MM.1S (cell line): ENCODE data around the gene RBM17.

Experiments
- DNase-seq: peaks from one replicate; pipeline ENCODE4 v3.0.0-alpha.2; 2015
- H2AFZ ChIP-seq: fragments of 300-600 bp; sonication (generic); 2 replicates; pipeline ENCODE4 v1.6.0; 2016; ENCODE audit warnings: antibody characterized with exemption, low read length
- H3F3A ChIP-seq: fragments of 300-600 bp; sonication (generic); 2 replicates; pipeline ENCODE4 v1.6.1; 2016; ENCODE audit warnings: mild to moderate bottlenecking, antibody characterized with exemption, low read length, moderate library complexity, mixed read lengths; ENCODE audit not compliant: insufficient read depth
- H3K27ac ChIP-seq: fragments of 300-600 bp; sonication (generic); 2 replicates; pipeline ENCODE4 v1.5.1; 2016; ENCODE audit warnings: mild to moderate bottlenecking, low read length
- H3K27me3 ChIP-seq: fragments of 300-600 bp; sonication (generic); replicated peaks from 2 replicates; pipeline ENCODE4 v1.6.0; 2016; ENCODE audit warnings: low read length; ENCODE audit not compliant: insufficient read depth
- H3K36me3 ChIP-seq: fragments of 300-600 bp; sonication (generic); replicated peaks from 2 replicates; pipeline ENCODE4 v1.6.1; 2016; ENCODE audit warnings: mild to moderate bottlenecking, low read length, mixed read lengths; ENCODE audit not compliant: insufficient read depth
- H3K4me1 ChIP-seq: fragments of 300-600 bp; sonication (generic); 2 replicates; pipeline ENCODE4 v1.6.1; 2016; ENCODE audit warnings: low read length, mixed read lengths
- H3K4me2 ChIP-seq: fragments of 300-600 bp; sonication (generic); 2 replicates; pipeline ENCODE4 v1.6.0; 2016; ENCODE audit warnings: low read depth, low read length
- H3K4me3 ChIP-seq: fragments of 300-600 bp; sonication (generic); 2 replicates; pipeline ENCODE4 v1.5.1; 2016; ENCODE audit warnings: low read length, mixed read lengths
- H3K79me2 ChIP-seq: fragments of 300-600 bp; sonication (generic); 2 replicates; pipeline ENCODE4 v1.6.1; 2016; ENCODE audit warnings: mixed run types, low read length, mixed read lengths
- H3K9ac ChIP-seq: fragments of 300-600 bp; sonication (generic); 2 replicates; pipeline ENCODE4 v1.6.1; 2016; ENCODE audit warnings: low read length, mixed read lengths
- H3K9me2 ChIP-seq: fragments of 300-600 bp; sonication (generic); replicated peaks from 2 replicates; pipeline ENCODE4 v1.6.1; 2016; ENCODE audit warnings: mild to moderate bottlenecking, low read length, mixed read lengths; ENCODE audit not compliant: insufficient read depth
- H3K9me3 ChIP-seq: fragments of 300-600 bp; sonication (generic); replicated peaks from 2 replicates; pipeline ENCODE4 v1.6.1; 2016; ENCODE audit warnings: mild to moderate bottlenecking, low read length, mixed read lengths; ENCODE audit not compliant: insufficient read depth
- H4K20me1 ChIP-seq: fragments of 300-600 bp; sonication (generic); 2 replicates; pipeline ENCODE4 v1.6.1; 2016; ENCODE audit warnings: mild to moderate bottlenecking, low read length, moderate library complexity, mixed read lengths; ENCODE audit not compliant: insufficient read depth
- EZH2 ChIP-seq: fragments of 300-600 bp; sonication (generic); optimal IDR thresholded peaks from 2 replicates; pipeline ENCODE3; 2017; ENCODE audit warnings: low read depth, mild to moderate bottlenecking, antibody characterized with exemption, low read length, mixed read lengths
- EZH2phosphoT487 ChIP-seq: fragments of 300-600 bp; sonication (generic); IDR thresholded peaks from 2 replicates; pipeline ENCODE4 v1.6.1; 2018; ENCODE audit warnings: antibody characterized with exemption, low read length
- TF ChIP-seq, protein P1 (sequence below): fragments of 300-600 bp; sonication (generic); IDR thresholded peaks from 2 replicates; pipeline ENCODE4 v1.5.1; 2016; ENCODE audit warnings: antibody characterized with exemption, low read length, mixed read lengths

RBM17 gene

DNA sequence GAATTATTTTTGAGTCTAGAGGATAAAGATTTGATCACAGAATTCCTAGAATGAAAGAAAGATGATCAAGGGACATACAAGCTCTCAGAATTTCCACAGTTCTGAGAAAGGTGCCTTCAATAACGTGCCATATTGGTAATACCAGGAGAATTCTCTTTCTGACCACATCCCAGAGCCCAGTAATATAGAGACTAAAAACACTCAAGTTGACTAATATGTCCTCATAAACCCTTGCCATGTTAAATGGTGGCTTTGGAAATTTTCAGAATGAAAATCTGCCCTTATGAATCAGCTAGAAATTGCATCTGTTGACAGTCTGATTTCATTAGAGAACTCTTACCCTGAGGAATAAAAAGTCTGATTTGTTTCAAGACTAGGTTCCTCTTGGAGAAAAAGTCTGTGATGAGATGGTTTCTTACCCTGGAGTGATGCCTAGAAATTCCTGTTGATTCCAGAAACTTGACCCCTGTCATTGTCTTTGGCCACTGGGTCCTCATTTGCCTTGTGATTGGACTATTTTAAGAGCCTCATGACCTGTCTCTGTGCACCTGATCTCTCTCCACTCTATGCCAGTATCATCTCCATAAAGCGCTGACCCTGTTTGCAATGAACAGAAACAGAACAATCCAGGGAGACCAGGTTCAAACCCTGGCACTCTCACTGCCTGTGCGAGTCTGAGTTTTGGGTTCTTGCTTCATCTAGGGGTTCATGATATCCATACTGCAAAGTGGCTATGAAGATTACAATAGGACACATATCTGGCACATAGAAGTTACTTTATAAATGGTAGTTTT, 30.0 kb upstream of the RBM17 start:
- Histone ChIP-seq H3K9ac (no peak overlapping the region), H4K20me1 (no peaks in the 10 kb centered on the region), H3K27ac (no peak overlapping the region), H3K27me3 (peaks cover 77% of the 10 kb centered on the region), H3K9me3 (no peaks in the 10 kb centered on the region), H3K4me2 (no peak overlapping the region), H3K79me2 (no peaks in the 10 kb centered on the region), H3F3A (no peaks in the 10 kb centered on the region), H2AFZ (no peak overlapping the region), H3K4me1 (no peaks in the 10 kb centered on the region), H3K36me3 (no peaks in the 10 kb centered on the region), H3K4me3 (no peak overlapping the region), H3K9me2 (no peaks in the 10 kb centered on the region)
- TF ChIP-seq, protein P1, sequence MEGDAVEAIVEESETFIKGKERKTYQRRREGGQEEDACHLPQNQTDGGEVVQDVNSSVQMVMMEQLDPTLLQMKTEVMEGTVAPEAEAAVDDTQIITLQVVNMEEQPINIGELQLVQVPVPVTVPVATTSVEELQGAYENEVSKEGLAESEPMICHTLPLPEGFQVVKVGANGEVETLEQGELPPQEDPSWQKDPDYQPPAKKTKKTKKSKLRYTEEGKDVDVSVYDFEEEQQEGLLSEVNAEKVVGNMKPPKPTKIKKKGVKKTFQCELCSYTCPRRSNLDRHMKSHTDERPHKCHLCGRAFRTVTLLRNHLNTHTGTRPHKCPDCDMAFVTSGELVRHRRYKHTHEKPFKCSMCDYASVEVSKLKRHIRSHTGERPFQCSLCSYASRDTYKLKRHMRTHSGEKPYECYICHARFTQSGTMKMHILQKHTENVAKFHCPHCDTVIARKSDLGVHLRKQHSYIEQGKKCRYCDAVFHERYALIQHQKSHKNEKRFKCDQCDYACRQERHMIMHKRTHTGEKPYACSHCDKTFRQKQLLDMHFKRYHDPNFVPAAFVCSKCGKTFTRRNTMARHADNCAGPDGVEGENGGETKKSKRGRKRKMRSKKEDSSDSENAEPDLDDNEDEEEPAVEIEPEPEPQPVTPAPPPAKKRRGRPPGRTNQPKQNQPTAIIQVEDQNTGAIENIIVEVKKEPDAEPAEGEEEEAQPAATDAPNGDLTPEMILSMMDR: no peak
- TF ChIP-seq EZH2phosphoT487 (no peak), EZH2 (no peak)
- no peak for DNase-seq

DNA sequence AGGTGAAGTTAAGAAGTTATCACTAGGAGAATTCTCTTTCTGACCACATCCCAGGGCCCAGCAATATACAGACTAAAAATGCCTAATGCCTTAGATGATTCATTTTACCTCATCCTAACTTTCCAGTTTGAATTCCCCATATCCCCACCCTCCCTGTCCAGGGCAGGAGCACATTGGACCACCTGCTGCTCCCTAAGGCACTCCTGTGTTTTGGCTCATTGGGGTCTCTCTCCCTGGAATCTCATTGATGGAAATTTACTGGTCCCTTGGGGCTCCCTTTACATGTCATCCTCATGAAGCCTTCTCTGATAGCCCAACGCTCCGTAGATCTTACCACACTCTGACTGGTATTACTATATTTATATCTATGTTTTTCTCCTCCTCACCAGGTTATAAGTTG, 29.3 kb upstream of the RBM17 start:
- Histone ChIP-seq H3K4me3 (no peak overlapping the region), H3K9me3 (no peaks in the 10 kb centered on the region), H3K4me2 (no peak overlapping the region), H3K4me1 (no peaks in the 10 kb centered on the region), H3F3A (no peaks in the 10 kb centered on the region), H3K36me3 (no peaks in the 10 kb centered on the region), H3K27me3 (peaks cover 71% of the 10 kb centered on the region), H4K20me1 (no peaks in the 10 kb centered on the region), H3K9ac (no peak overlapping the region), H3K79me2 (no peaks in the 10 kb centered on the region), H2AFZ (no peak overlapping the region), H3K27ac (no peak overlapping the region), H3K9me2 (no peaks in the 10 kb centered on the region)
- no peak for DNase-seq
- no peak for TF ChIP-seq EZH2phosphoT487
- no peak for TF ChIP-seq EZH2
- TF ChIP-seq, protein P1: no peak

DNA sequence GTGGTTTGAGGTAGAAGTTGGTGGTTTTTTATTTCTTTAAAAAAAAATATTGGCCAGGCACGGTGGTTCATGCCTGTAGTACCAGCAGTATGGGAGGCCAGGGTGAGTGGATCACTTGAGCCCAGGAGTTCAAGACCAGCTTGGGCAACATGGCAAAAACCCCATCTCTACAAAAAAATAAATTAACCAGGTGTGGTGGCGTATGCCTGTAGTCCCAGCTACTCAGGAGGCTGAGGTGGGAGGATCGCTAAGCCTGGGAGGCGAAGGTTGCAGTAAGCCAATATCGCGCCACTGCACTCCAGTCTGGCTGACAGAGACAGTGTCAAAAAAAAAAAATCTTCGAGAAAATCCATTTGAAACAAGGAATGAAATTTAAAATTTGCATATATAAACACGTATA, 27.8 kb upstream of the RBM17 start:
- Histone ChIP-seq H3K36me3 (no peaks in the 10 kb centered on the region), H3F3A (no peaks in the 10 kb centered on the region), H3K9ac (no peak overlapping the region), H4K20me1 (no peaks in the 10 kb centered on the region), H3K4me1 (no peaks in the 10 kb centered on the region), H3K9me3 (no peaks in the 10 kb centered on the region), H3K79me2 (no peaks in the 10 kb centered on the region), H2AFZ (no peak overlapping the region), H3K4me3 (no peak overlapping the region), H3K4me2 (no peak overlapping the region), H3K27ac (no peak overlapping the region), H3K27me3 (peaks cover 61% of the 10 kb centered on the region), H3K9me2 (no peaks in the 10 kb centered on the region)
- TF ChIP-seq EZH2: no peak
- TF ChIP-seq EZH2phosphoT487: no peak
- TF ChIP-seq, protein P1: no peak
- no peak for DNase-seq
